ENCODE results near the gene ACTR2.

Gene ACTR2

DNA sequence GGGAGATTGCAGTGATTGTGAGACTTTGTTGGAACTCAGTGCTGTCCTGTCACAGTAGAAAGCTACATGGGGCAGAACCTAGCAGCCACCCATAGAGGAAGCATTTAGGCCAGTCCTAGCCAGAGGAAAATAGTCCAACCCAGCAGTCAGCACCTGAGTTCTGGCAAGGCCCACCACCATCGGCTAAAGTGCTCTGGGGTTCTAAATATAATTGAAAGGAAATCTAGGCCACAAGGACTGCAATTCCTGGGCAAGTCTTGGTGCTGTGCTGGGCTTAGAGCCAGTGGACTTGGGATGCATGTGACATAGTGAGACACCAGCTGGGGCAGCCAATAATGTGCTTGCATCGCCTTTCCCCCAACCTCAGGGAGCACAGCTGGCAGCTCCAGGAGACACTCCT, 28.9 kb upstream of the ACTR2 start:
- TF ChIP-seq, protein P1, sequence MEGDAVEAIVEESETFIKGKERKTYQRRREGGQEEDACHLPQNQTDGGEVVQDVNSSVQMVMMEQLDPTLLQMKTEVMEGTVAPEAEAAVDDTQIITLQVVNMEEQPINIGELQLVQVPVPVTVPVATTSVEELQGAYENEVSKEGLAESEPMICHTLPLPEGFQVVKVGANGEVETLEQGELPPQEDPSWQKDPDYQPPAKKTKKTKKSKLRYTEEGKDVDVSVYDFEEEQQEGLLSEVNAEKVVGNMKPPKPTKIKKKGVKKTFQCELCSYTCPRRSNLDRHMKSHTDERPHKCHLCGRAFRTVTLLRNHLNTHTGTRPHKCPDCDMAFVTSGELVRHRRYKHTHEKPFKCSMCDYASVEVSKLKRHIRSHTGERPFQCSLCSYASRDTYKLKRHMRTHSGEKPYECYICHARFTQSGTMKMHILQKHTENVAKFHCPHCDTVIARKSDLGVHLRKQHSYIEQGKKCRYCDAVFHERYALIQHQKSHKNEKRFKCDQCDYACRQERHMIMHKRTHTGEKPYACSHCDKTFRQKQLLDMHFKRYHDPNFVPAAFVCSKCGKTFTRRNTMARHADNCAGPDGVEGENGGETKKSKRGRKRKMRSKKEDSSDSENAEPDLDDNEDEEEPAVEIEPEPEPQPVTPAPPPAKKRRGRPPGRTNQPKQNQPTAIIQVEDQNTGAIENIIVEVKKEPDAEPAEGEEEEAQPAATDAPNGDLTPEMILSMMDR (IDR thresholded peaks at IDR 0.05; ENCODE audit: extremely low read depth, missing control alignments), result no peak
- no peak for DNase-seq (ENCODE audit: low spot score)

DNA sequence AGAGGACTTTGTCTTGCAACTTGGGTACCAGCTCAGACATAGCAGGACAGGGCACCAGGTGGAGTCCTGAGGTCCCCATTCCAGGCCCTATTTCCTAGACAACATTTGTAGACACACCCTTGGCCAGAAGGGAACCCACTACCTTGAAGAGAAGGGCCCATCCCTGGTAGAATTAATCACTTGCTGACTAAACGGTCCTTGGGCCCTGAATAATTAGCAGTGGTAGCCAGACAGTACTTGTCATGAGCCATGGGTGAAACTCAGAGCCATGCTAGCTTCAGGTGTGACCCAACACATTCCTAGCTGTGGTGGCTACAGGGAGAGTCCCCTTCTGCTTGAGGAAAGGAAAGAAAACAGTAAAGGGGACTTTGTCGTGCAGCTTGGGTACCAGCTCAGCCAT, 28.5 kb upstream of the ACTR2 start:
- DNase-seq (ENCODE audit: low spot score), result no peak
- TF ChIP-seq, protein P1 (IDR thresholded peaks at IDR 0.05; ENCODE audit: extremely low read depth, missing control alignments), result no peak

DNA sequence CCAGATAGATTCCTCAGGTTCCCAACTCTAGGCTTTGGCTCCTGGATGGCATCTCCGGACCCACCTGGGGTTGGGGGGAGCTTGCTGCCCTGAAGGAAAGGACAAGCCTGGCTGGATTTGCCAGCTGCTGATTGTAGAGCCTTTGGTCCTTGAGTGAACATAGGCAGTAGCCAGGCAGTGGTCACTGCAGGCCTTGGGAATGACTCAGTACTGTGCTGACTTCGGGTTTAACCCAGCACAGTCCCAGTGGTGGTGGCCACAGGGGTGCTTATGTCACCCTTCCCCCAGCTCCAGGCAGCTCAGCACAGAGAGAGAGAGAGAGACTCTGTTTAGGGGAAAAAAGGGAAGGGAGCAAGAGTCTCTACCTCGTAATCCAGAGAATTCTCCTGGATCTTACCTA, 27.7 kb upstream of the ACTR2 start:
- no peak for DNase-seq (ENCODE audit: low spot score)
- TF ChIP-seq, protein P1 (IDR thresholded peaks at IDR 0.05; ENCODE audit: extremely low read depth, missing control alignments), result no peak

DNA sequence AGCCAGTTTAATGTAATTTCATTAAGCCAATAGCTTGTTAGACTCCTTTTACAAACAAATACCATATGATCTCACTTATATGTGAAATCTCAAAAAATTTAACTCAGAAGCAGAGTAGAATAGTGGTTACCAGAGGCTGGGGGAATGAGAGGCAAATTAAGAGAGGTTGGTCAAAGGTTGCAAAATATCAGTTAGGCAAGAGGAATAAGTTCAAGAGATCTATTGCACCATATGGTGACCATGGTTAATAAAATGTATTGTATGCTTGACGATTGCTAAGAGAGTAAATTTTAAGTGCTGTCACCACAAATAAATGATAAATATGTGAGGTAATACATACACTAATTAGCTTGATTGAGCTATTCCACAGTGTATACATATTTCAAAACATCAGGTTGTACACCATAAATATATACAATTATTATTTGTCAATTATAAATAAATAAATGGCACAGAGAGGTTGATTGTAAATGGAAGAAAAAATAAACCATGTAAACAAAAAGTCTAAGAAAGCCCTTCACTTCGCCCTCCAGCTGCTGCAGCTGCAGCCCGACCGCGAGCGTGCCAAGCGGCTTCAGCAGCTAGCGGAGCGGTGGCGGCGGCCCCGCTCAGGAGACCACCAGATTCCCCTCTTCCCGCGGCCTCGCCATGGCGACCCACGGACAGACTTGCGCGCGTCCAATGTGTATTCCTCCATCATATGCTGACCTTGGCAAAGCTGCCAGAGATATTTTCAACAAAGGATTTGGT, 23.0 kb upstream of the ACTR2 start:
- TF ChIP-seq, protein P1 (IDR thresholded peaks at IDR 0.05; ENCODE audit: extremely low read depth, missing control alignments), result no peak
- DNase-seq (ENCODE audit: low spot score), result no peak

DNA sequence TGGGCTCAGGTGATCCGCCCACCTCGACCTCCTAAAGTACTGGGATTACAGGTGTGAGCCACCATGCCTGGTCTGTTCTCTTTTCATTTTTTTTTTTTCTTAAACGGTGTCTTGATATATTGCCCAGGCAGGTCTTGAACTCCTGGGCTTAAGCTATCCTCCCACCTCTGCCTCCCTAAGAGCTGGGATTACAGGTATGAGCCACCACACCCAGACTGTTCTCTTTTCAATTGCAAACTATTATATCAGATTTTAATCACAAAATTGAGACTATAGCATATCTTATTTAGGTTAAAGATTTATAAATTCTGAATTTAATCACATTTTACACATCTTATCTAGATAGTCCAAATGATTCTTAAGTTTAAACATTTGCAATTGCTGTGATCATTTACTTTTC, 15.5 kb upstream of the ACTR2 start:
- TF ChIP-seq, protein P1 (IDR thresholded peaks at IDR 0.05; ENCODE audit: extremely low read depth, missing control alignments), result no peak
- DNase-seq (ENCODE audit: low spot score), result no peak

DNA sequence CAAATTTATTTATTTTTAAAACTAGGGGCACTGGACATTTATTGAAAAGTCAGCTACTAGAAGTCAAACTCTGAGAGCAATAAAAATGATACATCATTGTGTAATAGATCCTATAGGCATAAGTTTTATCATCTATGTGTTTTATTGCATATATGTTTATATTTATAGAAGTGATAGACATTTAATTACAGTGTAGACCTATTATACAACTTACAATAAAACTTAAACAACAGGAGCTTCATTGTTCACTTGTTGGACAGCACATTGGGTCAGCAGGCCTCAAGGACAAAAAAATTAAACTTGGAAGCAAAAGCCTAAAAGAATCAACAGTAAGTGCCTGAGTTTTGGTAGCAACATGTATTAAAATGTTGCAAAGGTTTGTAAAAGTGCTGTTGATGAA, 15.0 kb upstream of the ACTR2 start:
- no peak for DNase-seq (ENCODE audit: low spot score)
- TF ChIP-seq, protein P1 (IDR thresholded peaks at IDR 0.05; ENCODE audit: extremely low read depth, missing control alignments), result no peak

DNA sequence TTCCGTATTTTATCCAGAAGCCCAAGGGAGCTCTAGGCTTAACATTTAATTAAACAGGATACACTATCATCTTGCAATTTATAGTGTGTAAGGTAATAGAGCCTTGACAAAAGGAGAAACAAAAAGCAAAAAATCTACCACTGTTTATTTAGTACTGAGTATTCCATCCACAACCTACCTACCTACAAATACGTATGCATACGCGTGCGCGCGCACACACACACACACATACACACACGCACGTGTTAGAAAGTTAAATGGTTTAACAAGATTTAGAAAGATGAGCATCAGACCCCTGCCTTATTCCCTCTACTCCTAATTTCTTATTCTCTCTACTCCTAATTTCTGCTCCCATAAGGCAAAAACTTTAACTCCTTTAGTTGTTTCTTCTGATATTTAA, 14.6 kb upstream of the ACTR2 start:
- no peak for DNase-seq (ENCODE audit: low spot score)
- TF ChIP-seq, protein P1 (IDR thresholded peaks at IDR 0.05; ENCODE audit: extremely low read depth, missing control alignments), result no peak

All from GM20000 (cell line).